Natural killer cell (primary cell): ENCODE data around the gene ACBD4. TPM values are rescaled to one million over a fixed set of nuclear protein-coding genes. Genes with fewer than 3 reads are reported as not detected.

Experiments
- ATAC-seq, 3 donors: fragments of 150-1000 bp in 2 of 3; fragments of 200-7000 bp in 1 of 3; cut with Tn5 transposase; 1 replicate in 1 of 3; 2 replicates in 2 of 3; pipeline ENCODE4 v1.10.0; 2021; ENCODE audit warnings: mild to moderate bottlenecking in 2 of 3, moderate library complexity in 2 of 3
- DNase-seq, 2 donors: peaks; one replicate each; pipeline versions ENCODE4 v3.0.0 to v3.0.0-alpha.2; 2013 to 2021; ENCODE audit warnings: mixed read lengths in 1 of 2
- H3K27ac ChIP-seq: one replicate; pipeline ENCODE4 v1.5.1; 2013; ENCODE audit warnings: mild to moderate bottlenecking, low read length
- H3K27me3 ChIP-seq: one replicate; pipeline ENCODE4 v1.6.1; 2013; ENCODE audit warnings: low read length; ENCODE audit not compliant: control insufficient read depth, insufficient read depth
- H3K36me3 ChIP-seq: one replicate; pipeline ENCODE4 v1.6.1; 2013; ENCODE audit warnings: low read length; ENCODE audit not compliant: control insufficient read depth, insufficient read depth
- H3K4me1 ChIP-seq: one replicate; pipeline ENCODE4 v1.6.1; 2013; ENCODE audit warnings: low read length; ENCODE audit not compliant: control insufficient read depth, insufficient read depth
- H3K4me3 ChIP-seq: one replicate; pipeline ENCODE4 v1.5.1; 2013; ENCODE audit warnings: low read length
- H3K9me3 ChIP-seq: one replicate; pipeline ENCODE4 v1.6.1; 2013; ENCODE audit warnings: low read length; ENCODE audit not compliant: control insufficient read depth, insufficient read depth
- H3K27ac Mint-ChIP-seq, 2 donors: one replicate each; pipeline ENCODE4 v1.8.0; 2022; ENCODE audit warnings: mild to moderate bottlenecking in 2 of 2, mixed read lengths in 2 of 2, moderate library complexity in 1 of 2
- H3K27me3 Mint-ChIP-seq, 2 donors: one replicate each; pipeline ENCODE4 v1.8.0; 2022; ENCODE audit warnings: low read depth in 2 of 2, mixed read lengths in 2 of 2
- H3K36me3 Mint-ChIP-seq: one replicate; pipeline ENCODE4 v1.8.0; 2022; ENCODE audit warnings: mixed read lengths
- H3K4me1 Mint-ChIP-seq, 2 donors: one replicate each; pipeline ENCODE4 v1.8.0; 2022; ENCODE audit warnings: mixed read lengths in 2 of 2
- H3K4me3 Mint-ChIP-seq: one replicate; pipeline ENCODE4 v1.8.0; 2022; ENCODE audit warnings: mild to moderate bottlenecking, moderate library complexity, mixed read lengths
- H3K9me3 Mint-ChIP-seq, 2 donors: one replicate each; pipeline ENCODE4 v1.8.0; 2022; ENCODE audit warnings: mixed read lengths in 2 of 2
- WGBS: methylation state at CpG from one replicate; pipeline ENCODE4 v1.1.7; 2013; ENCODE audit warnings: missing lambda C conversion rate; ENCODE audit not compliant: insufficient coverage; 5-methylcytosine and 5-hydroxymethylcytosine counted together
- intact Hi-C: fragments of 100-400 bp; cut with micrococcal nuclease; formaldehyde crosslinking; loops from one replicate; pipeline ENCODE4 v1.14.2; 2022
- total RNA-seq, 4 donors: library from RNA; stranded (reverse); fragments of 120-200 nt in 1 of 4; gene quantifications; one replicate each; pipeline versions ENCODE4 v1.2.3 to v1.2.4, GENCODE V29; 2013 to 2022
- TF ChIP-seq, protein P1 (sequence below): fragments of 200-600 bp; IDR thresholded peaks from one replicate; pipeline ENCODE4 v1.8.0; 2022; ENCODE audit warnings: antibody characterized with exemption

ACBD4 gene
- total RNA-seq, 3 donors from 2014 or later (not counting 1 experiment from before 2014, with no cell fraction given), result 12.0 to 15.9 (median 14.2) TPM

- peak overlapping the region; percentile 91 for H3K27ac ChIP-seq
- H3K27me3 Mint-ChIP-seq, result peaks cover 0 to 3% of the 10 kb centered on the region in 2 donors
- WGBS, result under 1% methylated on average over 69 of the region's 71 CpGs
- no peaks in the 10 kb centered on the region for H3K36me3 Mint-ChIP-seq
- DNase-seq, result peak; percentile 65 to 84
- intact Hi-C loops, result loop anchor here (2.0 kb wide), 2 partner anchors 72 to 358 kb away; partner anchors contain the start of gene NMT1
- no peaks in the 10 kb centered on the region for H3K9me3 ChIP-seq
- peaks cover 33% of the 10 kb centered on the region for H3K4me1 ChIP-seq
- H3K27me3 ChIP-seq, result no peaks in the 10 kb centered on the region
- no peaks in the 10 kb centered on the region for H3K36me3 ChIP-seq
- H3K4me3 ChIP-seq, result peak overlapping the region; percentile 71
- peak overlapping the region; percentile 92 for H3K4me3 Mint-ChIP-seq
- peaks cover 12 to 20% of the 10 kb centered on the region in 2 donors for H3K4me1 Mint-ChIP-seq
- TF ChIP-seq, protein P1, sequence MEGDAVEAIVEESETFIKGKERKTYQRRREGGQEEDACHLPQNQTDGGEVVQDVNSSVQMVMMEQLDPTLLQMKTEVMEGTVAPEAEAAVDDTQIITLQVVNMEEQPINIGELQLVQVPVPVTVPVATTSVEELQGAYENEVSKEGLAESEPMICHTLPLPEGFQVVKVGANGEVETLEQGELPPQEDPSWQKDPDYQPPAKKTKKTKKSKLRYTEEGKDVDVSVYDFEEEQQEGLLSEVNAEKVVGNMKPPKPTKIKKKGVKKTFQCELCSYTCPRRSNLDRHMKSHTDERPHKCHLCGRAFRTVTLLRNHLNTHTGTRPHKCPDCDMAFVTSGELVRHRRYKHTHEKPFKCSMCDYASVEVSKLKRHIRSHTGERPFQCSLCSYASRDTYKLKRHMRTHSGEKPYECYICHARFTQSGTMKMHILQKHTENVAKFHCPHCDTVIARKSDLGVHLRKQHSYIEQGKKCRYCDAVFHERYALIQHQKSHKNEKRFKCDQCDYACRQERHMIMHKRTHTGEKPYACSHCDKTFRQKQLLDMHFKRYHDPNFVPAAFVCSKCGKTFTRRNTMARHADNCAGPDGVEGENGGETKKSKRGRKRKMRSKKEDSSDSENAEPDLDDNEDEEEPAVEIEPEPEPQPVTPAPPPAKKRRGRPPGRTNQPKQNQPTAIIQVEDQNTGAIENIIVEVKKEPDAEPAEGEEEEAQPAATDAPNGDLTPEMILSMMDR, result peak; percentile 71
- H3K27ac Mint-ChIP-seq, result peak overlapping the region; percentile 82 to 88
- ATAC-seq, result peak; percentile 54 to 66 (median 57)
- no peaks in the 10 kb centered on the region for H3K9me3 Mint-ChIP-seq
Measured at GRCh38 chr17:45132572-45133463, 2.7 kb upstream of the ACBD4 start.

DNA sequence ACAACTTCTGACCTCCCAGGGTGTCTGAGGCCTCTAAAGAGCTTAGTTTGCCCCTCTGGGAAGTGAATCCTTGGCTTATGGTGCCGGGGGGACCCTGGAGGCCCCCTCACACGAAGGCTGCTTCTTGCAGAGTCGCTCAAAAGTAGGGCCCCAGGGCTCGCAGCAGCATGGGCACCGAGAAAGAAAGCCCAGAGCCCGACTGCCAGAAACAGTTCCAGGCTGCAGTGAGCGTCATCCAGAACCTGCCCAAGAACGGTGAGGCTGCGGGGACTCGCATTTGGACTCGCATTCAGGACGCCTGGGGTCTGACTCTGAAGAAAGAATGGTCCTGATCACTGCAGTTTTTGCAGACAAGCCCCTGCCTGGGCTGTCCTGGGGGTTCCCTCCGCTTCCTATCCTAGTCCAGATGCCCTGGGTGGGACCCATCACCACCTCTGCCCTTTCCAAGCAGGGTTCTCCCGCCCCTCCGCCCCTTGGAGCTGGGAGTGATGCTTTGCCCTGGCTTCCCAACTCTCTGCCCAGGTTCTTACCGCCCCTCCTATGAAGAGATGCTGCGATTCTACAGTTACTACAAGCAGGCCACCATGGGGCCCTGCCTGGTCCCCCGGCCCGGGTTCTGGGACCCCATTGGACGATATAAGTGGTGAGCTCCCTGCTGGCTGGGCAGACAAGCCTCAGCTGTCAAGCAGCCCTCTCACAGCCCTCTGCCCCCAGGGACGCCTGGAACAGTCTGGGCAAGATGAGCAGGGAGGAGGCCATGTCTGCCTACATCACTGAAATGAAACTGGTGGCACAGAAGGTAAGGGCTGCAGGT lies 698 bp downstream of the ACBD4 start:
- TF ChIP-seq, protein P1, result no peak
- peaks cover 0 to 1% of the 10 kb centered on the region in 2 donors for H3K27me3 Mint-ChIP-seq
- H3K9me3 Mint-ChIP-seq, result no peaks in the 10 kb centered on the region
- H3K4me1 Mint-ChIP-seq, result peaks cover 16 to 23% of the 10 kb centered on the region in 2 donors
- Histone ChIP-seq H3K4me1 (peaks cover 33% of the 10 kb centered on the region), H3K36me3 (no peaks in the 10 kb centered on the region), H3K27ac (peak overlapping the region; percentile 69), H3K9me3 (no peaks in the 10 kb centered on the region), H3K27me3 (no peaks in the 10 kb centered on the region), H3K4me3 (peak overlapping the region; percentile 81)
- DNase-seq (no peak), ATAC-seq (no peak)
- WGBS, result 65% methylated on average over 21 of the region's 21 CpGs
- no peaks in the 10 kb centered on the region for H3K36me3 Mint-ChIP-seq
- peak overlapping the region; percentile 90 for H3K4me3 Mint-ChIP-seq
- peak overlapping the region; percentile 77 to 90 for H3K27ac Mint-ChIP-seq
- intact Hi-C loops, result loop anchor here (1.0 to 2.0 kb wide), 5 partner anchors 13 to 249 kb away; partner anchors contain the start of genes HEXIM1 and HEXIM2

GRCh38 chr17:45136846-45137560 lies 1.5 kb downstream of the ACBD4 start:
- H3K4me1 Mint-ChIP-seq, result peaks cover 18 to 25% of the 10 kb centered on the region in 2 donors
- H3K27me3 Mint-ChIP-seq, result no peaks in the 10 kb centered on the region
- no peaks in the 10 kb centered on the region for H3K9me3 Mint-ChIP-seq
- H3K27ac Mint-ChIP-seq, result peak overlapping the region in 1 of 2 donors; percentile 77
- no peak overlapping the region for H3K27ac ChIP-seq
- H3K9me3 ChIP-seq, result no peaks in the 10 kb centered on the region
- TF ChIP-seq, protein P1, result no peak
- DNase-seq, result no peak
- no peaks in the 10 kb centered on the region for H3K36me3 Mint-ChIP-seq
- peaks cover 29% of the 10 kb centered on the region for H3K4me1 ChIP-seq
- no peaks in the 10 kb centered on the region for H3K36me3 ChIP-seq
- peak overlapping the region; percentile 90 for H3K4me3 Mint-ChIP-seq
- intact Hi-C loops, result no loop called here
- 94% methylated on average over 11 of the region's 12 CpGs for WGBS
- no peak overlapping the region for H3K4me3 ChIP-seq
- no peaks in the 10 kb centered on the region for H3K27me3 ChIP-seq
- no peak for ATAC-seq
